Measurements from ENCODE around the gene CDC45.

- TF ChIP-seq CTCF (IDR thresholded peaks at IDR 0.05) (no peak), POLR2A (IDR thresholded peaks at IDR 0.05) (no peak), EP300 (IDR thresholded peaks at IDR 0.05) (no peak)
Measured at GRCh38 chr22:19555651-19556050, 75.9 kb downstream of the CDC45 start.

Measured in tibial nerve (tissue), 4 donors.